IMR-90 (cell line): ENCODE data around the gene ATXN10. TPM values are rescaled to one million over a fixed set of nuclear protein-coding genes. Genes with fewer than 3 reads are reported as not detected.

ENCODE experiments used
- ATAC-seq: fragments of 200-7000 bp; cut with Tn5 transposase; 2 replicates; pipeline ENCODE4 v1.9.1; 2020; ENCODE audit warnings: low read depth, mild to moderate bottlenecking, moderate library complexity
- BruUV-seq: library from RNA; stranded (reverse); fragments of 400-500 nt; replicated peaks from 2 replicates; lab custom pipeline; 2021; lab: Mats Ljungman, UMichigan
- CTCF ChIA-PET: fragments of 300-600 bp; formaldehyde crosslinking; extraction: SDS; loops from one replicate; lab custom pipeline; 2021; ENCODE audit warnings: antibody characterized with exemption; lab: Yijun Ruan, JAX
- POLR2A ChIA-PET: fragments of 300-600 bp; sonication (Branson Sonifier 250); formaldehyde crosslinking; loops from one replicate; lab custom pipeline; 2022; ENCODE audit warnings: antibody characterized with exemption; ENCODE audit not compliant: unreplicated experiment; lab: Charles Lee
- DNase-seq: peaks from one replicate; pipeline ENCODE4 v3.0.0; 2013
- H2AFZ ChIP-seq: replicated peaks from 2 replicates; pipeline ENCODE3; 2013; ENCODE audit warnings: low read length, mild to moderate bottlenecking; ENCODE audit not compliant: poor library complexity
- H2AK5ac ChIP-seq: 2 replicates; pipeline ENCODE4 v1.6.1; 2013; ENCODE audit warnings: low read depth, low read length, inconsistent platforms
- H2AK9ac ChIP-seq: replicated peaks from 2 replicates; pipeline ENCODE3; 2013; ENCODE audit warnings: mild to moderate bottlenecking, low read depth, low read length, moderate library complexity; ENCODE audit not compliant: poor library complexity
- H2BK120ac ChIP-seq: 2 replicates; pipeline ENCODE4 v1.6.1; 2013; ENCODE audit warnings: low read depth, low read length, inconsistent platforms
- H2BK15ac ChIP-seq: 3 replicates; pipeline ENCODE4 v1.6.1; 2013; ENCODE audit warnings: low read depth, low read length, inconsistent platforms
- H2BK20ac ChIP-seq: 2 replicates; pipeline ENCODE4 v1.6.1; 2013; ENCODE audit warnings: low read depth, mild to moderate bottlenecking, inconsistent platforms, low read length, moderate library complexity
- H2BK5ac ChIP-seq: 2 replicates; pipeline ENCODE4 v1.6.1; 2013; ENCODE audit warnings: mild to moderate bottlenecking, low read depth, low read length, inconsistent platforms; ENCODE audit not compliant: poor library complexity, severe bottlenecking
- H3K14ac ChIP-seq: replicated peaks from 2 replicates; pipeline ENCODE4 v1.6.1; 2013; ENCODE audit warnings: low read depth, low read length, inconsistent platforms
- H3K18ac ChIP-seq: 2 replicates; pipeline ENCODE4 v1.6.1; 2013; ENCODE audit warnings: low read depth, low read length, control low read depth
- H3K23ac ChIP-seq: 2 replicates; pipeline ENCODE4 v1.6.1; 2013; ENCODE audit warnings: low read depth, low read length, inconsistent platforms
- H3K27ac ChIP-seq: 2 replicates; pipeline ENCODE4 v1.5.1; 2013; ENCODE audit warnings: mild to moderate bottlenecking, control low read depth, low read length; ENCODE audit not compliant: insufficient read depth
- H3K27me3 ChIP-seq: 2 replicates; pipeline ENCODE4 v1.6.1; 2013; ENCODE audit warnings: low read length; ENCODE audit not compliant: control insufficient read depth, insufficient read depth
- H3K36me3 ChIP-seq: 2 replicates; pipeline ENCODE4 v1.6.1; 2013; ENCODE audit warnings: low read length, mixed read lengths; ENCODE audit not compliant: control insufficient read depth, insufficient read depth
- H3K4ac ChIP-seq: 2 replicates; pipeline ENCODE4 v1.6.1; 2013; ENCODE audit warnings: low read depth, low read length, inconsistent platforms
- H3K4me1 ChIP-seq: 2 replicates; pipeline ENCODE4 v1.6.1; 2013; ENCODE audit warnings: low read length, mixed read lengths; ENCODE audit not compliant: control insufficient read depth, insufficient read depth
- H3K4me2 ChIP-seq: 2 replicates; pipeline ENCODE4 v1.6.1; 2013; ENCODE audit warnings: low read depth, mild to moderate bottlenecking, control low read depth, low read length, moderate library complexity
- H3K4me3 ChIP-seq: 2 replicates; pipeline ENCODE4 v1.5.1; 2013; ENCODE audit warnings: low read depth, mild to moderate bottlenecking, control low read depth, low read length, moderate library complexity; ENCODE audit not compliant: insufficient read depth
- H3K56ac ChIP-seq: 2 replicates; pipeline ENCODE4 v1.6.1; 2013; ENCODE audit warnings: low read length, inconsistent platforms; ENCODE audit not compliant: insufficient read depth; ENCODE audit errors: extremely low read depth
- H3K79me1 ChIP-seq, 2 experiments: 2 replicates each; pipeline ENCODE4 v1.6.1; 2013; ENCODE audit warnings: low read length in 2 of 2, inconsistent platforms in 1 of 2, low read depth in 1 of 2
- H3K9ac ChIP-seq: 2 replicates; pipeline ENCODE4 v1.6.1; 2013; ENCODE audit warnings: low read depth, low read length, control low read depth
- H3K9me1 ChIP-seq: 2 replicates; pipeline ENCODE4 v1.6.1; 2013; ENCODE audit warnings: low read length, inconsistent platforms; ENCODE audit not compliant: insufficient read depth
- H3K9me3 ChIP-seq: 2 replicates; pipeline ENCODE4 v1.6.1; 2013; ENCODE audit warnings: low read length; ENCODE audit not compliant: control insufficient read depth, insufficient read depth
- H4K20me1 ChIP-seq: 2 replicates; pipeline ENCODE4 v1.6.1; 2013; ENCODE audit warnings: low read length, inconsistent platforms; ENCODE audit not compliant: insufficient read depth
- H4K5ac ChIP-seq: 2 replicates; pipeline ENCODE4 v1.6.1; 2013; ENCODE audit warnings: mild to moderate bottlenecking, low read depth, low read length, control low read depth
- H4K8ac ChIP-seq, 2 experiments: 2 replicates each; pipeline ENCODE4 v1.6.1; 2013; ENCODE audit warnings: low read depth in 2 of 2, low read length in 2 of 2, control low read depth in 1 of 2, inconsistent platforms in 1 of 2
- H4K91ac ChIP-seq: 2 replicates; pipeline ENCODE4 v1.6.1; 2013; ENCODE audit warnings: low read depth, low read length, inconsistent platforms; ENCODE audit not compliant: insufficient read depth
- CEBPB ChIP-seq: IDR thresholded peaks from 2 replicates; pipeline ENCODE4 v1.6.1; 2012; ENCODE audit warnings: low read depth, low read length, improper control_type of control experiment
- FOS ChIP-seq: fragments of 150-350 bp; IDR thresholded peaks from 2 replicates; pipeline ENCODE4 v1.6.1; 2016; ENCODE audit warnings: low read depth, low read length
- MAZ ChIP-seq: IDR thresholded peaks from 2 replicates; pipeline ENCODE4 v1.6.1; 2012; ENCODE audit warnings: low read depth, mild to moderate bottlenecking, low read length, improper control_type of control experiment, moderate library complexity, borderline replicate concordance
- MXI1 ChIP-seq: IDR thresholded peaks from 2 replicates; pipeline ENCODE4 v1.6.1; 2012; ENCODE audit warnings: low read depth, mild to moderate bottlenecking, low read length, moderate library complexity, borderline replicate concordance
- RCOR1 ChIP-seq: IDR thresholded peaks from 2 replicates; pipeline ENCODE4 v1.6.1; 2012; ENCODE audit warnings: mild to moderate bottlenecking, low read length, improper control_type of control experiment; ENCODE audit not compliant: insufficient replicate concordance
- WGBS, 2 experiments: methylation state at CpG; one replicate each; pipeline versions ENCODE4 v1.1.5 to v1.1.7; 2013; ENCODE audit warnings: missing lambda C conversion rate in 2 of 2; ENCODE audit not compliant: insufficient read length in 1 of 2; ENCODE audit errors: extremely low coverage in 2 of 2; 5-methylcytosine and 5-hydroxymethylcytosine counted together
- dilution Hi-C: fragments of 300-500 bp; cut with HindIII; formaldehyde crosslinking; loops from one replicate; pipeline ENCODE4 v1.14.3; 2018; ENCODE audit warnings: low sequenced_read_pairs; ENCODE audit not compliant: unreplicated experiment
- in situ Hi-C: fragments of 300-500 bp; cut with MboI; formaldehyde crosslinking; loops from 3 replicates; pipeline ENCODE4 v1.14.3; 2019; ENCODE audit warnings: low sequenced_read_pairs, inconsistent platforms, mixed read lengths
- intact Hi-C: fragments of 100-400 bp; cut with micrococcal nuclease; formaldehyde crosslinking; loops from 2 replicates; pipeline ENCODE4 v1.10.0; 2022
- polyA plus RNA-seq, 3 experiments: library from polyadenylated mRNA; depleted of rRNA; stranded (reverse); fragments of >200 nt; gene quantifications; 2 replicates each; pipeline ENCODE4 v1.2.3, GENCODE V29; 2012; ENCODE audit warnings: low replicate concordance in 1 of 3
- total RNA-seq: library from RNA; depleted of rRNA; stranded (reverse); fragments of >200 nt; gene quantifications from 2 replicates; pipeline ENCODE4 v1.2.3, GENCODE V29; 2012

The ATXN10 gene
- total and polyA plus RNA-seq, 2 of the 4 experiments (the other 2 are of a cell fraction): 116 to 231 TPM

GRCh38 chr22:45889093-45889538 lies 217.5 kb downstream of the ATXN10 start:
- Histone ChIP-seq H3K27ac (no peak overlapping the region), H3K56ac (no peak overlapping the region), H3K14ac (no peak overlapping the region), H2BK5ac (no peak overlapping the region), H3K9me3 (no peaks in the 10 kb centered on the region), H3K79me1 (no peaks in the 10 kb centered on the region), H3K9me1 (no peaks in the 10 kb centered on the region; the same call in 1 of the 2 replicates), H2BK15ac (no peak overlapping the region), H3K23ac (no peak overlapping the region), H3K9ac (no peak overlapping the region), H2AK9ac (no peak overlapping the region), H2AFZ (no peak overlapping the region), H3K4me1 (peaks cover 10% of the 10 kb centered on the region), H2BK120ac (no peak overlapping the region), H3K4me3 (no peak overlapping the region), H4K91ac (no peak overlapping the region), H4K8ac (peak overlapping the region in 1 of 2 experiments; percentile 10; a peak in 1 of 4 replicates), H2AK5ac (0 out of 2 replicates have a peak overlapping the region, but pooled peaks have one; percentile 24), H3K27me3 (peaks cover 14% of the 10 kb centered on the region), H3K4me2 (no peak overlapping the region), H4K20me1 (no peaks in the 10 kb centered on the region), H3K36me3 (no peaks in the 10 kb centered on the region), H3K18ac (no peak overlapping the region), H4K5ac (no peak overlapping the region; the same call in 1 of the 2 replicates), H3K4ac (peak overlapping the region; percentile 48; the same call in 1 of the 2 replicates), H2BK20ac (no peak overlapping the region; the same call in 1 of the 2 replicates)
- BruUV-seq: no TSS peak
- dilution Hi-C loops (no loop called here), in situ Hi-C loops (no loop called here), intact Hi-C loops (no loop called here)
- ChIA-PET POLR2A (no interaction called here), CTCF (no interaction called here)
- TF ChIP-seq RCOR1 (no peak), CEBPB (no peak), MAZ (no peak), FOS (no peak), MXI1 (no peak)
- ATAC-seq (no peak), DNase-seq (no peak)
- WGBS, 2 experiments: 82% methylated on average over 6 of the region's 10 CpGs; no CpG with 5 or more reads in 1 of the 2 experiments
